GM12874 (cell line): Measurements from ENCODE around the gene LRRN4.

Source experiments
- CTCF ChIP-seq: IDR thresholded peaks from 2 replicates; pipeline ENCODE4 v1.5.1; 2011; ENCODE audit warnings: low read depth, mild to moderate bottlenecking, control low read depth, low read length, moderate library complexity; ENCODE audit not compliant: insufficient read depth

LRRN4 gene

DNA sequence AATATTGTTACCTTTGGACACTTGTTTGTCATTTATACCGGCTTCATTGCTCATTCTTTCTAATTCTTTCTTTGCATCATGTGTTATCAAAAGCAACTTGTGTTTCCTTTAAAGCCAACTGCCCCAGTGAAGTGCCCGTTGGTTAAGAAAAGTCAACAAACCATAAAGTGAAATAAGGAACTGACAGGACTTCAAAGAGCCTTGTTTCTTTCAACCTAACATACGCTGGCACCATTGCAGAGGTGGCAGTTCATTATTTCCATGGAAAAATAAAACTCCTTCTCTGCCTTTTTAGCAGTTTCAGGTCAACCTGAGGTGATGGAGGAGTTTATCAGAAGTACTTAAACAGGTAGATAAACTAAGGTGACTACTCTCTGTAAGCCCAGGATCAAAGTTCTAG lies 40.2 kb upstream of the LRRN4 start:
- TF ChIP-seq CTCF: no peak

- no peak for TF ChIP-seq CTCF
Observed at GRCh38 chr20:6091661-6092060, 37.8 kb upstream of the LRRN4 start.

GRCh38 chr20:6086868-6087267 lies 33.0 kb upstream of the LRRN4 start:
- TF ChIP-seq CTCF: no peak

DNA sequence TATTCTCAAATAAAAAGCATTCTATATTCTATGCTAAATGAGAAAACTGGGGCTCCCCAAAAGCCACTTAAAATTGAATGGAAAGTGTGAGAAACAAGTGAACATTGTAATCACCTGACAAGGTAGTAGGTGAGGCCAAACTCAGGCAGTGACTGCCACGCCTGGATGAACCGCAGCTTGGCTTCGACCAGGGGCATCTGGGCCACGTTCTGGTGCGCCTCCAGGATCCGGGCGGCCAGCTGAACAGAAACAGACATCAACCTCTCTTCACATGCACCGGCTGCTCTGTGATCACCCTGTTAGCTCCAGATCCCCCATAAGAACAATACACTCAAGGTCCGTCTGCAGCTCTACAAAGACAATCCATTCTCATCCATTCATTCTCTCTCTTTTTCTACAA lies 30.1 kb upstream of the LRRN4 start:
- no peak for TF ChIP-seq CTCF

- TF ChIP-seq CTCF: no peak
Observed at GRCh38 chr20:6081236-6081635, 27.4 kb upstream of the LRRN4 start.

DNA sequence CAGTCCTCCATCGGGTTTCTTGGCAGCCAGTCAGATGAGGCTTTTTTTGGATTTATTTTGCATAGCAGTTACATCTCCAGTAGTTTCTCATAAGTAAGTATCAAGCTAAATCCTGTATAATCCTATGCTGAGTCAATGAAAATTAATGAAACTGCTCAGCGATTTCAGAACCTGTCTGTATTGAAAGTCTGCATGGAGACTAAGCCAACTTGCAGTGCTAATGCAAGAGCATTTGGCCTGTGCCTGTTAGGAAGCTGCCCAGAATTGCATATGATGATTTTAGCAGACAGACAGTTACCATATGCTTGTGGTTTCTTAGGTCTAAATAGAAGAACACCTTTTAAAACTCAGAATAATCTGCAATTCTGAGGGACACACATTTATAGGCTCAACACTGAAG lies 25.2 kb upstream of the LRRN4 start:
- no peak for TF ChIP-seq CTCF

DNA sequence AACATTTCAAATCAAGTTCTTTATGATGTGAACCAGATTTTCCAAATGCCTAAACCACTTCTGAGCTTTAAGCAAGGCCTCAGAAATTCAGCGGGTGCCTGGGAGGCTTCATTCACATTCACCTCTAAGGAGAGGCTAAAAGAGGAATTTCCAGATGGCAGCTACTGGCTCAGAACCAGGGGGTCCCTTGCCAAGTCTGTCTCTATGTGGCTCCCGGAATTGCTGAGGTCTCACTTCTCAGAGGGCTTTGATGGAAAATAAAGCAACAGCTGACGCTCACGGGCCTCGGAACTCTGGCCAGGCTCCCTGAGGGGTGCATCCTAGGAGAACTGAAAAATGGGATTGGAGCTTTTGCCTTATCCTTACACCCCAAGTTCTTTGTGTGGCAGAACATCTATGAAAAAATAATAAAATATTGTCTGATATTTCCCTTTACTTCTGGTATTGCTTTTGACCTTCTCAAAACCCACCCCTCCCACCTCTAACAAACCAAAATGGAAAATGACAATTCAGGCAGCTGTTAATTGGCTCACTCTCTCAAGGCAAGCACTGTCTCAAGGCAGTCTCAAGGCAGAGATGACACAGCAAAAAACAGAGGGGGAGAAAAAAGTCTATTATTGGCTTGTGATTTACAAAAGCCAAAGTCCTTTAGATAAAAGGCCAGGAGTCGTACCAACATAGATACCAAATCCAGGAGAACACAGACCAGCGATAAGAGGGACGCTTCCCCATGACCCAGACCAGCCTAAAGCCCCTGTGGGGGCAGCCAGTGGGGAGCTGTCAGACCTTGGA lies 21.8 kb upstream of the LRRN4 start:
- no peak for TF ChIP-seq CTCF
